HG02938 (cell line): Measurements from ENCODE around the gene ELMOD2.
A peak's percentile ranks its signal among the peaks of the same experiment; 100 is the strongest.
"Not testable (repeated sequence)": the region's sequence is repeated elsewhere in the genome, so short reads cannot be mapped to it uniquely, and the experiment has no call there.

ENCODE experiments used
- ATAC-seq: cut with Tn5 transposase; IDR thresholded peaks from one replicate; pipeline ENCODE4 v1.9.1; 2021; ENCODE audit warnings: mild to moderate bottlenecking, moderate library complexity; ENCODE audit not compliant: unreplicated experiment

Gene ELMOD2, protein sequence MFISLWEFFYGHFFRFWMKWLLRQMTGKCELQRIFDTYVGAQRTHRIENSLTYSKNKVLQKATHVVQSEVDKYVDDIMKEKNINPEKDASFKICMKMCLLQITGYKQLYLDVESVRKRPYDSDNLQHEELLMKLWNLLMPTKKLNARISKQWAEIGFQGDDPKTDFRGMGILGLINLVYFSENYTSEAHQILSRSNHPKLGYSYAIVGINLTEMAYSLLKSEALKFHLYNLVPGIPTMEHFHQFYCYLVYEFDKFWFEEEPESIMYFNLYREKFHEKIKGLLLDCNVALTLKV

DNA sequence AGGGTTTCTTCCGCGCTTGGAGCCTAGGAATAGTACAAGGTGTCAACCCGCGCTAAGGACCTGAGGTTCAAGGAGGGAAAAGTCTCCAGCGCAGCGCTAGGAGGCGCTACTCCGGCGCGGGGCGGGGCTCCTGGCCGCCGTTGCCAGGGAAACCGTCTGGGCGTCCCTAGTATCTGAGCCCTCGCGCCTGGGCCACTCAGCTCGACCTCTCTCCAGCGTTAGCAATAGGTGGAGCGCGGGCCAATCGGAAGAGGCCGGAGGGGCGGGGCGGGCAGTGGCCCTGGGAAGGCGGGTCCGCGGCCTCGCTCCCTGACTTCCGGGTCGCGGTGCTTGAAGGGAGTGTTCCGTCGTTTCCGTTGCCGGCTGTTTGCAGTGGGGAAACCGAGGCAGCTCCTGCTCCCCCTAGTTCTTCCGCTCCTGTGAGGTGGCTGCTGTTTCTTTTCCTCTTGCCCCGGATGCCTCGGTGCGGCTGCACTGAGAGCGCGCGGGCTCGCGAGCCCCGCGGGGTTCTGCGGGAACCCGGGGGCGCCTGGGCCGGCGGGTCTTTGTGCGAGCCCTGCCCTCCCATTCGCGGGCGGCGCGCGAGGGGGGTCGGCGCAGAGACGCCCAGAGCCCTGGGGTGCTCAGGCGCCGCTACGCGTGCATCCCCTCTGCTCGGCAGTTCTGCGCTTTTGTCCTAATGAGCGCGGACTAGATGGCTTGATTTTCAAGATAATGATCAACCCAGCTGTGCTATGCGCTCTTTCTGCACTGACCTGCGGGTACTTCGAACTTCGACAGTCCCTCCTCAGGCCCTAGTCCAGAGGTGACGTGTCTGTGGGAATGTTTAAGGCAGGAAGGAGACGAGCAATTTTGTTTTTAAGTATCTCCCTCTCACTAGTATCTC lies at the start of gene ELMOD2:
TSS of gene ELMOD2 (plus strand) at position 312 of the 886 bp plus-strand sequence. CDS start 1,261 bp downstream, outside the sequence.
- ATAC-seq, result peak; percentile 100

DNA sequence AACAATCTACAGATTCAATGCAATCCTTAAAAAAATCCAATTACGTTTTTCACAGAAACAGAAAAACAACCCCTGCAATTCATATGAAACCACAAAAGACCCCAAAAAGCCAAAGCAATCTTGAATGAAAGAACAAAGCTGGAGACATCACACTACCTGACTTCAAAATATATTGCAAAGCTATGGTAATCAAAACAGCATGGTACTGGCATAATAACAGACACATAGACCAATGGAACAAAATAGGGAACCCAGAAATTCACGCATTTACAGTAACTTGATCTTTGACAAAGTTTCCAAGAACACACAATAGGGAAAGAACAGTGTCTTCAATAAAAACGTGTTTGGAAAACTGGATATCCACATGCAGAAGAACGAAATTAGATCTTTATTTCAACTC lies 40.5 kb upstream of the ELMOD2 start:
- no peak for ATAC-seq

DNA sequence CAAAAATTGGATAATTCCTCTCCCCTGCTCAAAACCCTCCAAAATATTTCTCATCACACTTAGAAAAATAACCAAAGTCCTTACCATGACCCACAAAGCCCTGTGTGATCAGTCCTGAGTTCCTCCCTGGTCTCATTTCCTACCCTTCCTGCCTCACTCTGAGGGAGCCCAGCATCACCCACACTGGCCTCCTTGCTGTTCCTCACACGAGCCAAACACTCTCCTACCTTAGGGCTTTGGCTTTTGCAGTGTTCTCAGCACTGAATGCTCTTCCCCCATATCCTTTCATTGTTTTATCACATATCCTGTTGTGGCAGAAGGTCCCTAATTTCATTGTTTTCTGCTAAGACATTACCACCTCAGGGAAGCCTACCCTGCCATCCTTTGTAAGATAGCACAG lies 38.0 kb upstream of the ELMOD2 start:
- ATAC-seq, result no peak

DNA sequence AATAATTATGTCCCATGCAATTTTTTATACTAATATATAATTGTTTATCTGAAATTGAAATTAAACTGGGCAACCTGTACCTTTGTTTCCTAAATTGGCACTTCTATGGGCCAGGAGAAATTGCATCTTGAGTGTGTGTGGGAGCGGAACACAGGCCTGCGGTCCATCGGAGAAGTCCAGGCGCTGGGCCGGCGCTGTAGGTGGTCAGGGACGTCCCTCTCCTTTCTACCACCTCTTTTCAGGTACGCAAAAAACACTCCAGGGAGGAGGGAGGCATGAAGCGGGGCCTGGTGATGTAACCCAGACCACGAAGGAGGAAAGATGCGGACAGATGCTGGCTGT lies 26.6 kb upstream of the ELMOD2 start:
- ATAC-seq, result no peak

DNA sequence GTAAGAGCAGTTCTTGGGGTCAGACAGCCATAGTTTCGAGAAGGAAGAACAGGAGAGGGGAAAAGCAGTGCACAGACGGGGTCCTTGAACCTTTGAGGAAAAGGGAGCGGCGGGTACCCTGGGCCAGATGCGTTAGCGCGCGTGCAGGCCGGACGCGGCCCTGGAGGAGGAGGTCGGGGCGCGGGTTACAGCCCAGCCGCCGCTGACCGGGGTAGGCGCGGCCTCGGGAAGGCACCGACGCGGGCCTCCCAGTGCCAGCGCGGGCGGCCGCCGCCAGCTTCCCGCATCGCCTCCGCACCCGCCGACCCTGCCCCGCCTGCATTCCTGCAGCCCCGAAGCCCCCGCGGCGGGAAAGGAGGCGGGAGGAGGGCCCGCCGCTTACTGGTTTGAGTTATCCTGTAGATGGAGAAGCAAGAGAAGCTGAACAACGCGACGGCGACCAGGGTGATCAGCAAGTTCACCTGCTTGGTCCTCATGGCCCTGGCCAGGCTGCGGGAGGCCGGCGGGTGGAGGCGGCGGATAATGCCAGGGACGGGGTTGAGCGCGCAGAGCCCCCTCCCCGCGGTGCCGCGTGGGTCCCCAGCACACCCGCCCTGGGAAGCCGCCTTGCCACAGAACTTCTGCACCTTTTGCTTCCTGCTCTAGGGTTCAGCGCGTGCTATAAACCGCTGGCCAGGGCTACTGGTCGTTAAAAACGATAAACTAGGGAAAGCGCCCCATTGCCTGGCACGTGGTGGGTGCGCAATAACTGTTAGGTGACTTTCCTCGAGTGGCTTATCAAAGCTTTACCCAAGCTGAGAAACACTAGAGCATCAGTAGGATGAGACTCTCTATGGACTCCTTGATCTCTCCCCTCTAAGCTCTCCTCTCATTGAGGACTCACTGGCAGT lies 26.0 kb upstream of the ELMOD2 start, which contains the start of gene MGAT4D:
TSS of gene MGAT4D (minus strand) at position 547 of the 890 bp plus-strand sequence. CDS start at position 476, 71 bp downstream.
- ATAC-seq, result no peak

DNA sequence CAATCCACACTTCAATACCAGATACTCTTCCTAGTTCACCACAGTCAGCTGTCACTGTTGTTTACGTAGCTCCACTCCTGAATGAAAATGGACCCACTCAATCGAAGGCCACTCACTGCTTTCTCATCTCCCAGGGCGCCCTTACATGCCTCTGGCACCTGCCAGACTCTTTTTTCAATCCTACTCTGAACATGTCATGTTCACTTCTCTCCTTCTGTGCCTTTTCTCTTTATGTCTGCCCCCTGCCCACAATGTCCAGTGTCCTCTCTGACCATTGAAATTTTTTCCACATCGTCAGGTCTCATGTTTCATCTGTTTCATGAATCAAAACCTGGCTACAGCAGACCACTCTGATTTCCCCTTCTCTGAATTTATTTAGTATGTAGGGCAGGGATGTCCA lies 24.6 kb upstream of the ELMOD2 start:
- no peak for ATAC-seq

DNA sequence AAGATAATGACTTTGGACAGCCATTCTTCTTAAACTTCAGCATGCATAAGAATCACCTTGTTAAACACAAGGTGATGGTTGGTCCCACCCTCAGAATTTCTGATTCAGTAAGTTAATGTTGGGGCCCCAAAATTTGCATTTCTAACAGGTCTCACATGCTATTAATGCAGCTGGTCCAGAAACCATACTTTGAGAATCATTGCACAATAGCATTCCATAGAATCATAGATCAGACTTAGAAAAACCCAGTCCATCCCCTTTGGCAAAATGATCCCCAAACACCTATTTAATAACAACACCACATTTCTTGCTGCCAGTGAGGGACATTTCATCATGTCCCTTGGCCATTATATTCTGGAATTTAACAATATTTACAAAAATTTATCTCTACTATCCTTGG lies 19.7 kb upstream of the ELMOD2 start:
- ATAC-seq, result no peak

DNA sequence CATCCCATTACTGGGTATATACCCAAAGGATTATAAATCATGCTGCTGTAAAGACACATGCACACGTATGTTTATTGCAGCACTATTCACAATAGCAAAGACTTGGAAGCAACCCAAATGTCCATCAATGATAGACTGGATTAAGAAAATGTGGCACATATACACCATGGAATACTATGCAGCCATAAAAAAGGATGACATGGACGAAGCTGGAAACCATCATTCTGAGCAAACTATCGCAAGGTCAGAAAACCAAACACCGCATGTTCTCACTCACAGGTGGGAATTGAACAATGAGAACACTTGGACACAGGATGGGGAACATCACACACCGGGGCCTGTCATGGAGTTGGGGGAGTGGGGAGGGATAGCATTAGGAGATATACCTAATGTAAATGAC lies 10.2 kb upstream of the ELMOD2 start:
- ATAC-seq, result not testable (repeated sequence)

DNA sequence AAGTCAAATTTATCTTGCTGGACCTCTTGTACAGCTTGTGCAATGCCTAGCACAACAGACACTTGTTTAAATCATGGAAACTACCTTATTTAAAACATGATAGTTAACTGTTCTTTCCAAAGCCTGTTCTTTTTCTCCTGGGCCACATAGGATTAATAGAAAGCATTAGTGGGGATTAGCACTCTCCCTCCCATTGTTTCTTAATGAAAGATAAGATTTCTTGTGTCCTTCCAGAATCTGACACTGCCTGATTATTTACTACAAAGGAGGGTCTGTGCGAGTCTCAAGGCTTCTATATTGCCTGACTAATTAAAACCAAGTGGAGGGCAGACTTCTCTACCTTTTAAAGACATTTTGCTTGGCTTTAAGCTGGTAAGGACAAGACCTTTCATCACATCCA lies 8.5 kb upstream of the ELMOD2 start:
- no peak for ATAC-seq

DNA sequence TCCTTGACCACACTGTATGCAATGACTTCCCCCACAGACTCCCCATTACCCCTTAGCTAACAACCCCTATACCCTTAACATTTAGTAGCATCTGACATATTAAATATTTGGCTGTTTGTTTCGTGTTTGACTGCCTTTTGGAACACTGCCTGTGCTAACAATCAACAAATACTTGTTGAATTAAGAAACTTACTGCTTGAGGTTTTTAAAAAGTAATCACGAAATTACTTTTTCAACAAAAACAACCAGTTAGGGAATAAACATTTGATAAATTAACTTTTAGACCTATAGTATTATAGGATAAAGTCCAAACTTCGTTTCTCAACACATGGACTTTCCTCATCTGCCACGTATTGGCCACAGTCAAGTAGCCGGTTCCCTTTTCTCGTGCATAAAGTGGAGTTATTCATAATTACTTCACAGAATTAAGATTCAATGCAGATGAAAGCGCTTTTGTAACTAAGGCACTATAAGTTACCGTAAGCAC lies 555 bp upstream of the ELMOD2 start:
- peak; percentile 21 for ATAC-seq

DNA sequence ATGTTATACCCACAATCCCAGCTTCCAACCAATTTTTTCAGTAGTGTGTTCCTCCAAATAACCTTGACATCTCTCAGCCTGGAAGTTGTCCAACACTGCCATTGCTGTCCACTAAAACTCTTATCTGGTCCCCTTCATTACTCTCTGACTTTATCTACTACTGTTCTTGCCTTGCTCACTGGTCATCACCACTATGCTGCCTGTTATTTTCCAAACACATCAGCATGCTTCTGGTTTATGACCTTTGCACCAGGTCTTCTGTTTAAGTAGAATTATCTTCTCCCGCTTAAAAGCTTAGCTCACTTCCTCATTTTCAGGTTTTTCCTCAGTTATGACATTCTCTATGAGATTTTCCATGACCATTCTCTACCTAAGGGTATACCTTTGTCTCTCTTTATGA lies 5.5 kb downstream of the ELMOD2 start:
- ATAC-seq, result no peak

DNA sequence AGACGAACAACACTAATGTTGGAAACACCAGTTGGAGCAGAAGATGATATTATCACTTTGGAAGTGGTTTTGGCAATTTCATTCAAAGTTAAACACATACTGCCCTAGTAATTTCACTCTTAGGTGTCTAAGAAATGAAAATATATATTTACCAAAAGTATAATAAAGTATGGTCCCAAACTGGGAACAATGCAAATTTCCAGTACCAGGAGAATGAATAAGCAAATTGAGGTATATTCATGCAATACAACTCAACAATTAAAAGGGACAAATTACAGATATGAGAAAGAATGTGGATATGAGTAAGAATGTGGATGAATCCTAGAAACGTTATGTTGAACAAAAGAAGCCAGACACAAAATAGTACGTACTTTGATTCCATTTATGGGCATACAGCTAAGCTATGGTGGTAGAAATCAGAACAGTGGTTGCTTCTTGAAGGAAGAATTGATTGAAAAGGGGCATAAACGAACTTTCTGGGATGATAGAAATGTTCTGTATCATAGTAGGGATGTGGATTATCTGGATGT lies 10.0 kb downstream of the ELMOD2 start:
- no peak for ATAC-seq

DNA sequence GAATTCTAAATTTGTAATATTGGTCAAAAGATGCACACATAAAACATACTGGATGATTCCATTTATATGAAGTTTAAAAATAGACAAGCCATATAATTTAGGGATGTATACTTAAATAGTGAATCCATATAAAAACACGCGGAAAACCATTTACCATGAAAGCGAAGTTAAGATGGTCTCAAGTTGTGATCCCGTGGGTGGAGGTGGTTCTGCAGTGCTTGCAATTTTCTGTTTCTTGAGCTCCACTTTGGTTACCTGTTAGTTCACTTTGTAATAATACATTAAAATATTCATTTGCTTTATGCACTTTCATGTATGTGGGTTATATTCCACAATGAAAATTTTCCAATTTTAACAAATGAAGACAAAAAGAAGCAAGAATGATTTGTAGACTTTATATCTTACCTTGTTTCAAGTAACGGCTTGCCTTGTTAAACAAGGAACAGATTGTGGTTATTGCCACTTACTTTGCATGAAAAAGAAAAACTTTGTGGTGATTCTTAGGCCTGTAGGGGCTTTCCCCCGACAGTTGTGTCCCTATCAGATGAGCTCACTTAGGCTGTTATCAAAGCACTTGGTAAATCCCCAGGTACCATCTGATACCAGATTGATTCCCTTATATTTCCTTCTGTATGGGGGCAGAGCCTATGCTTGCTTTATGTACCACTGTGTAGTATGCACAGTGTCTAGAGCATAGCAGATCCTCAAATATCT lies 32.6 kb downstream of the ELMOD2 start:
- ATAC-seq, result peak; percentile 99

DNA sequence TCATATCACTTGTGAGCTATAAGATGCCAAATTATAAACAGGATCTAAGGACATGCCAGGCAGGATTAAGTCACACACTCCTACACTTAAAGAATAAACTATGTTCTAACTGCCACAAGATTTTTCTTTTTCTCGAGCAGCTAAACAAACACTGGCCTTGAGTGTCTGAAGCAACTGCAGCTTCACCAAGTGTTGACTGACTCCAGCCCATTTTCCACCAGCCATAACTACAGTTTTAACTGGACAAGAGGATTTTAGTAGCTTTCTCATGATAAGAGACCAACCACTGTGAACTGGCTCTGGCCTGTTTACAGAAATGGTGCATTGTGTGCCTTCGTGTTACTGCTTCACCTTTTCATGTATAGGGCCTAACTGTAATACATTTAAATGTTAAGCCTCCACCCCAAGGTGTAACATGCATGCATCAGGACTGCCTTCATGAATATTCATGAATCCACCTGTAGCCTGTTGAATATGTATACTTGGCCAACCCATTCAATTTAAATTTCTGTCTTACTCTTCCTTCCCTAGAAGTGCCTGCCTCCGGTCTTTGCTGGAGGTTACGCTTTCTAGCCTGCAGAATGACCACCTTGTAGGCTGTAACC lies 34.0 kb downstream of the ELMOD2 start:
- no peak for ATAC-seq

DNA sequence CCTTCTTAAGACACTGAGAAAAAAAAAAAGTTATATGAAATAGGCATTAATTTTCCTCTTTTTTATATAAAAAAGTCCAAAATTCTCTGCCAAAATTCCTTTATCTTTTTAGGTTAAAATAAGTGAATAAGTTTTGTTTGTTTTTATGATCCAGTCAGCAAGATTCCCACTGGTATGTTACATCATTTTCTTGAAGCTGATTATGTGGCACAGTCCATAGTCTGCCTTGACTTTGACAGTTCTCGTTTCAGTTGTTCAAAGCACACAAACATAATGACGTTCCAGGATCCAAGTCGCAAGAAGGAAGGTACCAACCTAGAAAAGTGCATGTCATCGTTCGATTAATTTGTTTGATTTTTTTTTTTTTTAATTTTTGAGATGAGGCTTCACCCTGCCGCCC lies 35.7 kb downstream of the ELMOD2 start:
- ATAC-seq, result no peak

DNA sequence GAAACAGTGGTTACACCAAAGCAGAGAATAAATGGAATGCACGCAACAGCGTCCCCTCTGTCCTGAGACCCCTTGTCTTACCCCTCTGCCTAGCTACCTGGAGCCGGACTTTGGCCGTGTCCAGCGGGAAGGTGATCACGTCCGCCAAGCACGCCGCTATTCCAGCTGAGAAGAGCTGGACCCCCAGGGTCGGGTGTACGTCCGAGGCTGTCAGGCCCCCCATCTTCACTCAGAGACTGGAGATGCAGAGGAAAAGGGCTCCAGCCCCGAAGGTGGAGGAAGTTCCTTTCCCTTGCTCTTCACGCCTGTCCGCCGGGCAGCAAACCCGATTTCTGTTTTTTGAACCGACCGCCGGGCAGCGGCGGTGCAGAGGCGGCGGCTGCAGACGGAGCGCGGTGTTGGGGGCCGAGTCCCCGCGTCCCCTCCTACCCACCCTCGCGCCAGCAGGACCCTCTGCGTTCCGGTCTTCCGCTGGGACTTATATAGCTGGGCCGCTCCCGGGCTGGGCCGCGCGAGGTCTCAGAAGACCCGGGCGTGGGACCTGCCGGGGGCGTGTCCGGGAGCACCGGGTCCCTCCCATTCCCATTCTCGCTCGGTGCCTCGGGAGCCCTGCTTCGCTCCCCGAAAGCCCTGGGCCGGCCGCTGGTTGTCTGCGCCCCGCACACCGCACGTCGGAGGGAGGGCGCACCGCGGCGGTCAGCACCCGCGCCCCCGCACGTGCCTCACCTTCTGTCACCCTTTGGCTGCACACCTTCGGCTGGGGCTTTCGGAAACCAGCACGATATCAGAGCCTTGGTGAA lies 44.7 kb downstream of the ELMOD2 start, which contains the start of gene UCP1:
TSS of gene UCP1 (minus strand) at position 455 of the 800 bp plus-strand sequence. CDS start at position 223, 232 bp downstream.
- ATAC-seq, result no peak

DNA sequence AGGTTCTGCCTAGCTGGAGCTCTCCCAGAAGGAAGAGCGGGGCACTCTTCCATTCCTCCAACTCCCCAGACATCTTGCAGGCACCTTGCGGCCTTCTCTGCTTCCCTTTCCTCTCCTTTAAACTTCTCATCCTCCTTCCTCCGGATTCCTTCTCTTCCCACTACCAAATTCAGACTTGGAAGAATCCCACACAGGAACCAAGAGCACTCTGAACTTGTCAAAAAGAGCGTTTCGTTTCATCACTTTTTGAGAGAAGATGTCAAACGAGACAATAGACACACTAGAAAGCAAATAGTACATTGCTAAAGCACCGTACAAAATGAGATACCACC lies 45.3 kb downstream of the ELMOD2 start:
- no peak for ATAC-seq

DNA sequence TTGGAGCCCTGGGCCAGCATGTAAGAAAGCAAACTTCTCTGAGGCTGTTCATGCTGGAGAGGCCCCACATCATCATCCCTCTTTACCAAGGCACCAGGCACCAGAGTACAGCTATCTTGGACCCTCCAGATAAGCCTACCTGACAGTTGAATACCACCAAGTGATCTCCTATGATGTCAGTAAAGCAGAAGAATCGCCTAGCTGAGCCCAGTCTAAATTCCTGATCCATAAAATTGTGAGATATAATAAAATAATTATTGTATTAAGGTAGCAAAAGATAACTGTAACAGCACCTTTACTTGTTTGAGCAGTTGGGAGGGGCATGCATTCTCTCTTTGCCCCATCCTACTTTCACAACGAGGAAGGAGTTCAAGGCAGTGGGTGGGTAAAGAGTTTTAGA lies 47.7 kb downstream of the ELMOD2 start:
- no peak for ATAC-seq

DNA sequence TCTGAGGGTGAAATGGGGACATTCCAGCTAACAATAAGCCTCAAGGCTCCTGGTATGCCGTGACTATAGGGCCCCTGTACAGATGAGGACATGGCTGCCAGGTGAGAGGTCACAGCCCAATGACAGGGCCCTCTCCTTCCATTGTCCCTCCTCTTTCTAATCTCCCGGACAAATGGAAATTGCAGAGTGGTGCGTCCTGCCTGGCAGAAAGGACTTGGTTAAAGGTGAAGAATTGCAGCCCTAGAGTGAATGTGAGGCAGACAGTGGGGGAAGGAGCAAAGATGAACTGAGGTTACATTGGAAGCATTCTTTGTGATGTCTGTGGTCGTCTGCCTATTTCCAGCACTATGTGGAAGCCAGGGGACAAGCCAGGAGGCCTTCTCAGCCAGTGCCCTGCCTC lies 51.5 kb downstream of the ELMOD2 start:
- ATAC-seq, result no peak
